Measurements from ENCODE around the gene R3HDML. TPM values are rescaled to one million over a fixed set of nuclear protein-coding genes. Genes with fewer than 3 reads are reported as not detected.

Gene R3HDML
- total and polyA plus RNA-seq, 2 of the 13 experiments (the other 11 are each of a cell fraction or from before 2014, with no cell fraction given): not detected

- TF ChIP-seq PPARG (CRISPR knock-in tag; conservative IDR thresholded peaks at IDR 0.05) (no peak), PLSCR1 (CRISPR knock-in tag; IDR thresholded peaks at IDR 0.05; ENCODE audit: borderline replicate concordance) (no peak), THAP8 (CRISPR knock-in tag; IDR thresholded peaks at IDR 0.05; ENCODE audit: borderline replicate concordance) (no peak), RFX3 (CRISPR knock-in tag; IDR thresholded peaks at IDR 0.05) (no peak), ZNF546 (CRISPR knock-in tag; conservative IDR thresholded peaks at IDR 0.05) (no peak), PAXIP1 (CRISPR knock-in tag; conservative IDR thresholded peaks at IDR 0.05) (no peak), ZNF513 (CRISPR knock-in tag; conservative IDR thresholded peaks at IDR 0.05) (no peak), SMYD3 (CRISPR knock-in tag; IDR thresholded peaks at IDR 0.05) (no peak), TARDBP (CRISPR knock-in tag; IDR thresholded peaks at IDR 0.05) (no peak), ZNF274 (CRISPR knock-in tag; IDR thresholded peaks at IDR 0.05) (peak; percentile 78; the same call in 1 of the 2 replicates), BCL3 (CRISPR knock-in tag; IDR thresholded peaks at IDR 0.05) (peak; percentile 33; the same call in 1 of the 2 replicates), ATF7 (IDR thresholded peaks at IDR 0.05) (no peak), ATF7 (CRISPR knock-in tag; IDR thresholded peaks at IDR 0.05) (no peak), SIX1 (CRISPR knock-in tag; IDR thresholded peaks at IDR 0.05; ENCODE audit: borderline replicate concordance) (no peak), XRCC5 (optimal IDR thresholded peaks at IDR 0.05; ENCODE audit: low read length) (peak; percentile 49), GLI4 (CRISPR knock-in tag; IDR thresholded peaks at IDR 0.05; ENCODE audit: borderline replicate concordance) (no peak), HNF4A (CRISPR knock-in tag; IDR thresholded peaks at IDR 0.05) (no peak), EZH2 (conservative IDR thresholded peaks at IDR 0.05; ENCODE audit: low read depth, low read length) (no peak), USF2 (IDR thresholded peaks at IDR 0.05; ENCODE audit: low read depth, low read length) (no peak), USF2 (CRISPR knock-in tag; IDR thresholded peaks at IDR 0.05; ENCODE audit: borderline replicate concordance) (no peak), ZNF552 (CRISPR knock-in tag; IDR thresholded peaks at IDR 0.05; ENCODE audit: borderline replicate concordance) (no peak)
These were observed 51.7 kb downstream of the R3HDML start (continued) for GRCh38 chr20:44388466-44389023.

Data from HepG2 (cell line).